WTC11 (cell line): ENCODE measurements around the gene SLC2A11.

Experiments
- ATF2 ChIP-seq: sonication (generic); formaldehyde crosslinking; IDR thresholded peaks from 2 replicates; pipeline ENCODE4 v1.8.1; 2022; ENCODE audit warnings: low read depth, missing genetic modification reagents, borderline replicate concordance
- CREB1 ChIP-seq: sonication (generic); formaldehyde crosslinking; IDR thresholded peaks from 2 replicates; pipeline ENCODE4 v1.8.0; 2023; ENCODE audit warnings: mild to moderate bottlenecking, missing genetic modification reagents
- CTCF ChIP-seq: fragments of 200-600 bp; IDR thresholded peaks from 2 replicates; pipeline ENCODE4 v1.8.0; 2022; ENCODE audit warnings: antibody characterized with exemption
- GTF2I ChIP-seq: fragments of 250-450 bp; sonication (Bioruptor Pico); conservative IDR thresholded peaks from 2 replicates; pipeline ENCODE4 v1.4.0; 2021; ENCODE audit warnings: mild to moderate bottlenecking
- NR3C1 ChIP-seq: sonication (generic); formaldehyde crosslinking; conservative IDR thresholded peaks from 2 replicates; pipeline ENCODE4 v1.8.1; 2023; ENCODE audit warnings: low read depth, mild to moderate bottlenecking, missing genetic modification reagents
- PRRX2 ChIP-seq: fragments of 250-450 bp; sonication (Bioruptor Pico); IDR thresholded peaks from 2 replicates; pipeline ENCODE4 v1.8.0; 2021; ENCODE audit warnings: mild to moderate bottlenecking
- TEAD4 ChIP-seq: sonication (generic); formaldehyde crosslinking; IDR thresholded peaks from 2 replicates; pipeline ENCODE4 v1.8.0; 2022; ENCODE audit warnings: mild to moderate bottlenecking, missing genetic modification reagents
- ZNF281 ChIP-seq: sonication (generic); formaldehyde crosslinking; IDR thresholded peaks from 2 replicates; pipeline ENCODE4 v1.8.0; 2023; ENCODE audit warnings: mild to moderate bottlenecking, missing genetic modification reagents

GRCh38 chr22:23834793-23835483 is 22.7 kb upstream of the SLC2A11 start:
- TF ChIP-seq CTCF (no peak), TEAD4 (CRISPR knock-in tag) (no peak), ATF2 (CRISPR knock-in tag) (no peak), CREB1 (CRISPR knock-in tag) (no peak), PRRX2 (CRISPR knock-in tag) (no peak), ZNF281 (CRISPR knock-in tag) (no peak), GTF2I (CRISPR knock-in tag) (no peak), NR3C1 (no peak)
